Measurements from ENCODE around the gene TAPBPL. TPM values are rescaled to one million over a fixed set of nuclear protein-coding genes. Genes with fewer than 3 reads are reported as not detected.

The TAPBPL gene
- total and polyA plus RNA-seq, 8 donors = 7.8 to 25.5 (median 15.7) TPM

DNA sequence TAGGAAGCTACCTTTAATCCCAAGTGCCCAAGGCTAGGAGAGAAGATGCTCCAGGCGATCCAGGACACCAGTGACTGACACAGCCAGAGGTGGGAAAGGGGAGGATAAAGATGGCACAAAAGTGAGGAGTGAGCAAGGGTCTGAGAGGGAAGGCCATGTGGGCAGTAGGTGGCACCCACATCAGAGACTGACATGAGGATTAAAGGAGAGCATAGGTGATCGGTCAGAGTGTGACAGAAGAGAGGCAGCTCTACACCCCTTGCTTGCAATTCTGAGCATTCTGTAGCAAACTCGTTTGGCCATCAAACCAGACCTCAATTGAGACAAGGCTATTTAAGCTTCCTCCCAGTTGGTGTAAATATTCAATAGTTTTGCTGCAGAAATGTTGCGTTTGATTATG lies 7.8 kb upstream of the TAPBPL start:
- TF ChIP-seq, protein P1, sequence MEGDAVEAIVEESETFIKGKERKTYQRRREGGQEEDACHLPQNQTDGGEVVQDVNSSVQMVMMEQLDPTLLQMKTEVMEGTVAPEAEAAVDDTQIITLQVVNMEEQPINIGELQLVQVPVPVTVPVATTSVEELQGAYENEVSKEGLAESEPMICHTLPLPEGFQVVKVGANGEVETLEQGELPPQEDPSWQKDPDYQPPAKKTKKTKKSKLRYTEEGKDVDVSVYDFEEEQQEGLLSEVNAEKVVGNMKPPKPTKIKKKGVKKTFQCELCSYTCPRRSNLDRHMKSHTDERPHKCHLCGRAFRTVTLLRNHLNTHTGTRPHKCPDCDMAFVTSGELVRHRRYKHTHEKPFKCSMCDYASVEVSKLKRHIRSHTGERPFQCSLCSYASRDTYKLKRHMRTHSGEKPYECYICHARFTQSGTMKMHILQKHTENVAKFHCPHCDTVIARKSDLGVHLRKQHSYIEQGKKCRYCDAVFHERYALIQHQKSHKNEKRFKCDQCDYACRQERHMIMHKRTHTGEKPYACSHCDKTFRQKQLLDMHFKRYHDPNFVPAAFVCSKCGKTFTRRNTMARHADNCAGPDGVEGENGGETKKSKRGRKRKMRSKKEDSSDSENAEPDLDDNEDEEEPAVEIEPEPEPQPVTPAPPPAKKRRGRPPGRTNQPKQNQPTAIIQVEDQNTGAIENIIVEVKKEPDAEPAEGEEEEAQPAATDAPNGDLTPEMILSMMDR (IDR thresholded peaks at IDR 0.05) = no peak
- H3K27ac ChIP-seq = no peak overlapping the region
- DNase-seq = no peak

DNA sequence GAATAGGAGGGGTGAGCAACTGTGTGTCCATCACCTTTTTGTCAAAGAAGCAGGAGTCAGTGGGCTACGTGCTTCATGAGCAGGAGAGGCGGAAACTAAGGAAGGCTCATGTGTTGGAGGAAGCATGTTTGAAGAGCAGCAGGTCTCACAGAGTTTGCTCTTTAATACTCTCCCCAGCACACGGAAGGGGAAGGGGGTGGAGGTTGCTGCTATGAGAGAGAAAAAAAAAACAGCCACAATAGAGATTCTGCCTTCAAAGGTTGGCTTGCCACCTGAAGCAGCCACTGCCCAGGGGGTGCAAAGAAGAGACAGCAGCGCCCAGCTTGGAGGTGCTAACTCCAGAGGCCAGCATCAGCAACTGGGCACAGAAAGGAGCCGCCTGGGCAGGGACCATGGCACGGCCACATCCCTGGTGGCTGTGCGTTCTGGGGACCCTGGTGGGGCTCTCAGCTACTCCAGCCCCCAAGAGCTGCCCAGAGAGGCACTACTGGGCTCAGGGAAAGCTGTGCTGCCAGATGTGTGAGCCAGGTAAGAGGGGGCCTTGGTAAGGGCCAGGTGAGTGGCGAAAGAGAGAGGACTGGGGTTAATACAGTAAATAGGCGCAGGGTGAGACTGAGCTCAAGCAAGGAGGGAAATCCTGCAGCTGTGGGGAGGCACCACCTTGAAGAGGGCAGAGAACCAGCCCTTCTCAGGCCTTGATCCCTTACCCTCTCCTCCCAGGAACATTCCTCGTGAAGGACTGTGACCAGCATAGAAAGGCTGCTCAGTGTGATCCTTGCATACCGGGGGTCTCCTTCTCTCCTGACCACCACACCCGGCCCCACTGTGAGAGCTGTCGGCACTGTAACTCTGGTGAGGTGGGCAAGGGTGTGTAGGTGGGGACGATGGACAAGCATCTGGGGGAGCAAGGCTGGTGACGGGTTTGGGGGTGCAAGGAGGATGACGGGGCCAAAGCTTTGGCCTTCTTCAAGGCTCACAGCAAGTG lies 6.8 kb upstream of the TAPBPL start, which contains the start of gene CD27:
CD27 (plus strand) TSS at position 252 of the 985 bp plus-strand sequence; CDS start at position 393, 141 bp downstream.
- intact Hi-C loops (cut with DNase I) = no loop called here
- WGBS, 2 donors = 83 to 89% methylated on average over 16 of the region's 16 CpGs
- Histone ChIP-seq H3K36me3 (no peaks in the 10 kb centered on the region), H3K9me3 (no peaks in the 10 kb centered on the region), H3K27ac (no peak within 1 kb of the TSS), H3K4me1 (no peaks in the 10 kb centered on the region), H3K27me3 (no peaks in the 10 kb centered on the region), H3K4me3 (no peak within 1 kb of the TSS)
- TF ChIP-seq, protein P1 (IDR thresholded peaks at IDR 0.05) = no peak
- ATAC-seq (no peak), DNase-seq (peak in 1 of 6 donors; percentile 24), FAIRE-seq (no peak)

More for the DNA sequence above, 7.8 kb upstream of the TAPBPL start:
- no peak for ATAC-seq
- no peak for FAIRE-seq
- Histone ChIP-seq H3K9me3 (no peaks in the 10 kb centered on the region), H3K27me3 (no peaks in the 10 kb centered on the region), H3K36me3 (no peaks in the 10 kb centered on the region), H3K4me3 (no peak overlapping the region), H3K4me1 (no peaks in the 10 kb centered on the region)
- WGBS, 2 donors = 68 to 71% methylated on average over 4 of the region's 4 CpGs
- intact Hi-C loops (cut with DNase I) = no loop called here

DNA sequence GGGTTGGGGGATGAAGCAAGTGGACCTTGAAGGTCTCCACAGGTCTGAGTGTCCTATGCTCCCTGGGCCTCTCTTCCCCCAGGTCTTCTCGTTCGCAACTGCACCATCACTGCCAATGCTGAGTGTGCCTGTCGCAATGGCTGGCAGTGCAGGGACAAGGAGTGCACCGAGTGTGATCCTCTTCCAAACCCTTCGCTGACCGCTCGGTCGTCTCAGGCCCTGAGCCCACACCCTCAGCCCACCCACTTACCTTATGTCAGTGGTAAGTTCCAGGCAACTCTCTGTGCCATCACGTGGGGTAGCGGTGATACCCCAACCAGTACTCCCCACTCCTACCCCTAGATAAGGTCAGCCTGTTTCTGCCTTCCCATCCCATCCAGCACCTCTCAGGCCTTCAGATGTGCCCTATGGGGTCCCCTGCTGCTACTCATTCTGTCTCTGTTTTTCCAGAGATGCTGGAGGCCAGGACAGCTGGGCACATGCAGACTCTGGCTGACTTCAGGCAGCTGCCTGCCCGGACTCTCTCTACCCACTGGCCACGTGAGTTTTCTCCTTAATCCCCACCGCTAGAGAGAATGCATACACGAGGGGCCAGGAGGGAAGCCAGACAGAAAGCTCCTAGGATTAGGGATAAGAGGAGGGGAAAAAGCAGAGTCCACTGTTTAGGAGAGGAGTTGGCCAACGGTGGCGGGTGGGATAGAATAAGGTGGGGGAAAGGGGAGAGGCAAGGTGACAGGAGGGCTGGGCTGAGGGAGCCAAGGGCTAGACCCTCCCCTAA lies 1.6 kb upstream of the TAPBPL start:
- H3K4me3 ChIP-seq = peak overlapping the region in 3 of 4 donors; percentile 54 to 60 (median 59)
- H3K27ac ChIP-seq = no peak overlapping the region
- no peak for FAIRE-seq
- no peaks in the 10 kb centered on the region for H3K27me3 ChIP-seq
- no peak for ATAC-seq
- intact Hi-C loops (cut with DNase I) = loop anchor here in 1 of 3 donors (10.0 kb wide), 1 partner anchor 125 kb away; no protein-coding TSS in a partner anchor
- TF ChIP-seq, protein P1 (IDR thresholded peaks at IDR 0.05) = no peak
- H3K36me3 ChIP-seq = peaks cover 0 to 13% (median 6%) of the 10 kb centered on the region in 3 donors
- peaks cover 0 to 12% (median 0%) of the 10 kb centered on the region in 3 donors for H3K4me1 ChIP-seq
- DNase-seq = peak in 1 of 6 donors; percentile 40
- no peaks in the 10 kb centered on the region for H3K9me3 ChIP-seq
- 81 to 84% methylated on average over 16 of the region's 16 CpGs for WGBS, 2 donors

DNA sequence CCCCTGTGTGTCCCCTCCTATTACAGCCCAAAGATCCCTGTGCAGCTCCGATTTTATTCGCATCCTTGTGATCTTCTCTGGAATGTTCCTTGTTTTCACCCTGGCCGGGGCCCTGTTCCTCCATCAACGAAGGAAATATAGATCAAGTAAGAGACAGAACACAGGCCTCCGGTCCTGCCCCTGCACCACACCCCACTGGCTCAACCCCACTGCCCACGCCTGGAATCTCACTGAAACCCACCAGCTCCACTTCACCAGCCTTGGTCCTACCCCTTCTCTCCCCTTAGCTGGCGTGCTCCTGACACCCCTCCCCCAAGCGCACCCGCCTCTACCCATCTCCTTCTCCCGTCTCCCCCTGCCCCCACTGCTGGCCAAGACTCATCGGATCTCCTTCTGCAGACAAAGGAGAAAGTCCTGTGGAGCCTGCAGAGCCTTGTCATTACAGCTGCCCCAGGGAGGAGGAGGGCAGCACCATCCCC lies 934 bp upstream of the TAPBPL start:
- Histone ChIP-seq H3K4me1 (peaks cover 0 to 12% (median 0%) of the 10 kb centered on the region in 3 donors), H3K36me3 (peaks cover 0 to 13% (median 6%) of the 10 kb centered on the region in 3 donors), H3K27me3 (no peaks in the 10 kb centered on the region), H3K9me3 (no peaks in the 10 kb centered on the region), H3K4me3 (peak overlapping the region; percentile 54 to 70 (median 60)), H3K27ac (peak overlapping the region in 3 of 4 donors; percentile 93 to 97 (median 95))
- ATAC-seq = peak in 3 of 4 donors; percentile 5 to 14 (median 5)
- 16 to 24% methylated on average over 11 of the region's 11 CpGs for WGBS, 2 donors
- FAIRE-seq = no peak
- TF ChIP-seq, protein P1 (IDR thresholded peaks at IDR 0.05) = no peak
- intact Hi-C loops (cut with DNase I) = loop anchor here in 1 of 3 donors (10.0 kb wide), 1 partner anchor 126 kb away; no protein-coding TSS in a partner anchor
- DNase-seq = no peak
